ENCODE data around the gene GOSR2.

GOSR2 gene

DNA sequence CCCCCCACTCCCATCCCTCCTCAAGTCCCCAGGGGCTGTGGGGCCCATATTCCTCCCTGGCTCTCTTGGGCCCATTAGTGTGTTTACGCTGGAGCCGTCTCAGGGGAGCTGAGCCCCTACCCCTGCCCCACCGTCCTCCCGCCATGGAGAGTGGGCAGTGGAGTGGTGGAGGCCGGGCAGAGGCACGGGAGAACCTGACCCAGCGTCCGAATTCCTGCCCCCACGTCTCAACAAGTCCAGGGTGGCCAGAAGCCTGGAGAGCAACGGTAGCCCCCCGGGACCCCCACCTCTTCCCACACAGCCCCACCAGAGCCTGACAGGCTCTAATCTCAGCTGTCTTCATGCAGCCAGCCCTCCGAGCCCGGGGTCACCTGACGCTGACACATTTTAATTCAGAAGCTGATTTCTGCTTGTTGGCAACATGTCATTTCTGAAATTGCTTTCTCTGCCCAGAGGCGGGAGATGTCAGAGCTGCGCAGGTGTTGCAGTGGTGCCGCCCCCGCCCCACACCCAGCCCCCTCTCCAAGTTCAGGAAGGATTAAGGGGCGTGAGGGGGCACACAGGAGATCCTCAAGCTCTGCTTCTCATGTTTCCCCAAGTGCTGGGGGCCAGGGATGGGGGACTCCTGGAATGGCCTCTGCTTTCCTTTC, 39.0 kb upstream of the GOSR2 start:
- Histone ChIP-seq H3K36me3 (ENCODE audit: insufficient read depth, low read length) (no peaks in the 10 kb centered on the region), H3K27me3 (ENCODE audit: insufficient read depth, low read length) (no peaks in the 10 kb centered on the region), H3K4me1 (ENCODE audit: insufficient read depth, low read length) (no peaks in the 10 kb centered on the region), H3K9me3 (ENCODE audit: insufficient read depth, low read depth, low read length) (no peaks in the 10 kb centered on the region), H3K27ac (ENCODE audit: low read depth, low read length) (no peak overlapping the region), H3K9ac (ENCODE audit: low read depth, low read length) (no peak overlapping the region), H3K4me3 (ENCODE audit: low read length) (no peak overlapping the region)
- WGBS, result 90% methylated on average over 19 of the region's 19 CpGs

DNA sequence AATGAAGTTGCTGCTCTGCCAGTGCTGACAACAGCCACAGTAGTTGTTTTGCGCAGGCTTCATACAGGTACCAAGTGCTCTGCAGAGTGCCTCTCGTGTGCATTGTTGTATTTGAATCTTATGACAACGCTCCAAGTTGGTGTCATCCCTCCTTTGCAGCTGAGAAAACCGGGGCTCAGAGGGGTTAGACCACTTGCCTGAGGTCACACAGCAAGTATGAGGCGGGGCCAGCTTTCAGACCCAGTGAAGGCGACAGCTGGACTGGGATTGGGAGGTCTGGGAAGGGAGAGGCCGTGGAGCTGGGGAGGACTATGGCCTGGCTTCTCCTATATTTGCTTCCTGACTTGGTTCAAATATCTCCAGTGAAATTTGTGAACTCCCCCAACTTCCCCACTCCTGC, 38.4 kb upstream of the GOSR2 start:
- Histone ChIP-seq H3K9ac (ENCODE audit: low read depth, low read length) (no peak overlapping the region), H3K4me1 (ENCODE audit: insufficient read depth, low read length) (no peaks in the 10 kb centered on the region), H3K4me3 (ENCODE audit: low read length) (no peak overlapping the region), H3K9me3 (ENCODE audit: insufficient read depth, low read depth, low read length) (no peaks in the 10 kb centered on the region), H3K27me3 (ENCODE audit: insufficient read depth, low read length) (no peaks in the 10 kb centered on the region), H3K27ac (ENCODE audit: low read depth, low read length) (no peak overlapping the region), H3K36me3 (ENCODE audit: insufficient read depth, low read length) (no peaks in the 10 kb centered on the region)
- 90% methylated on average over 7 of the region's 7 CpGs for WGBS

DNA sequence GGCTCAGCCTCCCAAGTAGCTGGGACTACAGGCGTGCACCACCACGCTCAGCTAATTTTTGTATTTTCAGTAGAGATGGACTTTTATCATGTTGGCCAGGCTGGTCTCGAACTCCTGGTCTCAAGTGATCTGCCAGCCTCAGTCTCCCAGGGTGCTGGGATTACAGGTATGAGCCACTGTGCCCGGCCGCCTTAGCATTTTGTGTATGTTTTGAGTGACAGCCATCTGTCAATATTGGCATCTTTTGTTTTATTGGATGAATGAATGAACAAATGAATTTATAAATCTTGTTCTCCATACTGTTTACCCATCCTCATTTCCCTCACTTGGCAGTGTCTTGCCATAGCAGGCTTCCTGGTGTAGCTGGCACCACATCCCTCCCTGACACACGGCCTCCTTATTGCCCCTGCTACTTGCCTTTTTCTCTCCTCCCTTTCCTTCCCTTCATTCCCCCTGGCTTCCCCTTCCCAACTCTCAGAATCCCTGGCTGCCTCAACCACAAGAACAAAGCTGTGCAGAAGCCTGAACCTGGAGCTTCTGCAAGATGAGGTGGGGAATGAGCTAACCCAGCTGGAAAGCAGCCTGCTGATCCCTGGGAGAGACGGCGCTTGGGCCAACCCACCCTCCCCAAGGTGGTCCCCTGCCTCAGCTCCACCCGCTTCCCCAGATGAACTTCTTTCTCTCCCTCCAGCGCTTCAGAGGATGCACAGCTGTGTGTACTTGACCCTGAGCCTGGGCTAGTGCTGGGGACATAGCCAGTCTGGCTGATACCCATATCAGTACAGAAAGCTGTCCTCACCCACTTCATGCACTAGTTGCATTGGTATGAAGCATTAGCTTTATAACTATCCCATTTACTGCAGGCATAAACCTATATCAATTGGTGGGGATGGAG, 37.3 kb upstream of the GOSR2 start:
- Histone ChIP-seq H3K4me1 (ENCODE audit: insufficient read depth, low read length) (no peaks in the 10 kb centered on the region), H3K4me3 (ENCODE audit: low read length) (no peak overlapping the region), H3K9me3 (ENCODE audit: insufficient read depth, low read depth, low read length) (no peaks in the 10 kb centered on the region), H3K27me3 (ENCODE audit: insufficient read depth, low read length) (no peaks in the 10 kb centered on the region), H3K9ac (ENCODE audit: low read depth, low read length) (no peak overlapping the region), H3K27ac (ENCODE audit: low read depth, low read length) (no peak overlapping the region), H3K36me3 (ENCODE audit: insufficient read depth, low read length) (no peaks in the 10 kb centered on the region)
- 87% methylated on average over 10 of the region's 10 CpGs for WGBS

DNA sequence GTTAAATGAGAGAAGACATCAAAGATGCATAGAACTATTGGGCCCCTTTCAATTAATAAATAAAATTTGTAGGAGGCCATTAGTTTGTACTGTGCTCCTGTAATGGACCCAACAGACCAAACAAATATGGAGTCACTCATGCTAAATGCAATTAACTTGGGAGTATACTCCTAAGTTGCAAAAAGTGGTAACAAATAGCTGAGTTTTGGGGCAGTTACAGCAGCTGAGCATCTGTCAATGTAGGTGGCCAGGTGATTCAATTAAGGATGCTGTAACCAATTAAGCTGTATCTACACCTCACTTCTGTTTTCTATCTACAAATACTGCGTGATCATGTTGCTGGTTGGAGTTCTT, 36.7 kb upstream of the GOSR2 start:
- WGBS, result no CpG with 5 or more reads among the region's 1 CpG
- Histone ChIP-seq H3K9me3 (ENCODE audit: insufficient read depth, low read depth, low read length) (no peaks in the 10 kb centered on the region), H3K9ac (ENCODE audit: low read depth, low read length) (no peak overlapping the region), H3K27ac (ENCODE audit: low read depth, low read length) (no peak overlapping the region), H3K4me1 (ENCODE audit: insufficient read depth, low read length) (no peaks in the 10 kb centered on the region), H3K36me3 (ENCODE audit: insufficient read depth, low read length) (no peaks in the 10 kb centered on the region), H3K4me3 (ENCODE audit: low read length) (no peak overlapping the region), H3K27me3 (ENCODE audit: insufficient read depth, low read length) (no peaks in the 10 kb centered on the region)

DNA sequence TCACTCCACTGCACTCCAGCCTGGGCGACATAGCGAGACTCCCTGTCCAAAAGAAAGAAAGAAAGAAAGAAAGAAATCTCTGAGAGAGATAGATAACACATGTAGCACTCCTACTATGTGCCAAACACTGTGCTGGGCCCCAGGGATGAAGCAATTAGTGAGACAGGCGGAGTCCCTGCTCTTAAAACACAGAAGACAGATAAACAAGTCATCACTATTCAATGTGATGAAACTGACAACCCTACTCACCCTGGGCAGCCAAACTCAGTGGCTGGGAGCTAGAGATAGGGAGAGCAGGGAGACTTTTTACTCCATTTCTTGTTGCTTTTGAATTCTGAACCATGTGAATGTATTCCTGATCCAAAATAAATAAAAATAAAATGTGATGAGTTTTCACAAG, 35.2 kb upstream of the GOSR2 start:
- Histone ChIP-seq H3K27ac (ENCODE audit: low read depth, low read length) (no peak overlapping the region), H3K9ac (ENCODE audit: low read depth, low read length) (no peak overlapping the region), H3K27me3 (ENCODE audit: insufficient read depth, low read length) (no peaks in the 10 kb centered on the region), H3K9me3 (ENCODE audit: insufficient read depth, low read depth, low read length) (no peaks in the 10 kb centered on the region), H3K4me1 (ENCODE audit: insufficient read depth, low read length) (no peaks in the 10 kb centered on the region), H3K4me3 (ENCODE audit: low read length) (no peak overlapping the region), H3K36me3 (ENCODE audit: insufficient read depth, low read length) (no peaks in the 10 kb centered on the region)
- 96% methylated on average over 3 of the region's 3 CpGs for WGBS

DNA sequence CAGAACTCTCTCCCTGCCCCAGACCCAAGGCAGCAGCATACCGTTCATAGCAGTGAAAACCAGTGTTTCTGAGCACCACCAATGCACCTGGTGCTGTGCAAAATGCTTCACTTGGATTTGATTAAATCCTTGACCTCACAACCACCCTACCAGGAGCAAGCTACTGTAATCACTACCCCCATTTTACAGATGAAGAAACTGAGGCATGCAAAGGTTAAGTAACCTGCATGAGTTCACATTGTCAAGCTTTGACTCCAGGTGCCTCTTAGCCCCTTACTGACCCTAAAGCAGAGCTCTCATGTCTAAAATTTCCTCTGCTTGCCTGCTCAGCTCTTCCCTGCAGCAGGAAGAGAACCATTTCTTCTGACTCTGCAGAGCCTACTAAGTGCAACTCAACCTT, 34.2 kb upstream of the GOSR2 start:
- Histone ChIP-seq H3K9ac (ENCODE audit: low read depth, low read length) (no peak overlapping the region), H3K27me3 (ENCODE audit: insufficient read depth, low read length) (no peaks in the 10 kb centered on the region), H3K36me3 (ENCODE audit: insufficient read depth, low read length) (no peaks in the 10 kb centered on the region), H3K9me3 (ENCODE audit: insufficient read depth, low read depth, low read length) (no peaks in the 10 kb centered on the region), H3K27ac (ENCODE audit: low read depth, low read length) (no peak overlapping the region), H3K4me3 (ENCODE audit: low read length) (no peak overlapping the region), H3K4me1 (ENCODE audit: insufficient read depth, low read length) (no peaks in the 10 kb centered on the region)
- 94% methylated on average over 1 of the region's 1 CpG for WGBS

DNA sequence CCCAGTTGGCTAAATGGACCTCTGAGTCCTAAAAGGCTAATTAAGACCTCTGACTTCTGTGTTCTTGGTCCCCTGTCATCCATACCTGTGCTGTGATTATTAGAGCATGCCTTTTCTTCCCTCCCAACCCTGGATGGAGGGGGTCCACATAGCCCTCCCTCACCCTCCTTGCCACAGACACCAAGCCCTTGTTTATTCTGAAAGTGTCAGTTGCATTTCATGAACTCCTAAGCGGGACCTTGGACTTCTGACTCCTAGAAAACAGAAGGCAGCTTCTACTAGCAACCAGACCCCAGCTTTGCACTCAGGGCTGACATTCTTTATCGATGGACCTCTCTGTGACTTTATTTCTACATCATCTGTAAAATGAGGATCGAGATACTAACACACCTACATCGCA, 33.4 kb upstream of the GOSR2 start:
- Histone ChIP-seq H3K9ac (ENCODE audit: low read depth, low read length) (no peak overlapping the region), H3K4me3 (ENCODE audit: low read length) (no peak overlapping the region), H3K4me1 (ENCODE audit: insufficient read depth, low read length) (0 out of 2 replicates have a peak, but pooled peaks cover 4% of the 10 kb centered on the region), H3K27ac (ENCODE audit: low read depth, low read length) (no peak overlapping the region), H3K36me3 (ENCODE audit: insufficient read depth, low read length) (no peaks in the 10 kb centered on the region), H3K9me3 (ENCODE audit: insufficient read depth, low read depth, low read length) (no peaks in the 10 kb centered on the region), H3K27me3 (ENCODE audit: insufficient read depth, low read length) (no peaks in the 10 kb centered on the region)
- WGBS, result 93% methylated on average over 4 of the region's 4 CpGs

DNA sequence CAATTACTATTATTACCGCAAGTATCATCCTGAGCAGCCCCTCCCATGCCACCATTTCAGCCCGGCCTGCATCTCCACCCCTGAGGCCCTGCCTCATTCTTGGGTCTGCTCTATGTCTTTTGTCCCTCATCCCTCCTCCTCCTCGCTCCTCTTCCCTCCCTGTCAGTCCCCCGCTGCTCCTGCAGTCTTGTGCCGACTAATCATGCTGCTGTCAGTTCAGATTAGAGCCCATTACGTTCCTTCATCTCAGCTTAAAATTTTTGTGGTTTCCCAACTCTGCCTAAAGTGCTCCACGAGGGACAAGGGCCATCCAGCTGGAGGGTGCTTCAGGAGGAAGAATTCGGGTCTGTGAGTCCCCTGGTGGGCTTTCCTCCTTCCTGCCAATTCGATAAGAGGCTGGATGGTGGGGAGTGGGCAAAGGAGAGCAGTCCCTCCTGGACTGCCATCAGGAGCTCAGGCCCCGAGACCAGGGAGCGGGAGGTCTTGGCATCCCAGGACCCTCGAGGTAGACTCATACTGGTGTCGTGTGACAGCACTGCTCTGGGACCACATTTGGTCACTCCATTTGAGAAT, 32.9 kb upstream of the GOSR2 start:
- Histone ChIP-seq H3K4me1 (ENCODE audit: insufficient read depth, low read length) (0 out of 2 replicates have a peak, but pooled peaks cover 9% of the 10 kb centered on the region), H3K9me3 (ENCODE audit: insufficient read depth, low read depth, low read length) (no peaks in the 10 kb centered on the region), H3K36me3 (ENCODE audit: insufficient read depth, low read length) (no peaks in the 10 kb centered on the region), H3K27me3 (ENCODE audit: insufficient read depth, low read length) (no peaks in the 10 kb centered on the region), H3K9ac (ENCODE audit: low read depth, low read length) (no peak overlapping the region), H3K4me3 (ENCODE audit: low read length) (no peak overlapping the region), H3K27ac (ENCODE audit: low read depth, low read length) (no peak overlapping the region)
- WGBS, result 69% methylated on average over 13 of the region's 13 CpGs

DNA sequence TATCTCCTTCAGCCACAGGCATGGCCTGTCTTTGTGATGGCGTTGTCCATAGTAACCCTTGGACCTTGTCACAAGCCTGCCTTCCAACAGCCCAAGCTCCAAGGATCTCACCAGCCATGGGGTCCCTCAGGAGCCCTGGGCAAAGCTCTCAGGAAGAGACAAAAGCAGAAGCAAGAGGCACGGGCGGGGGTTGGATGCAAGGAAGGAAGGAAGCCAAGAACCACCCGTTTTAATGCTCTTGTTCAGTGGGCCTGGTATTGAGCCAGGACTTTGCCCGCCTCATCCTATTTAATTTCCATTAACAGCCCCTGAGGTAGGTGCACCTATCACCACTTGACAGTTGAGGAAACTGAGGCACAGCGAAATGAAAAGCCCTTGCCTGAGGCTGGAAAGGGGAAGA, 32.3 kb upstream of the GOSR2 start:
- Histone ChIP-seq H3K9me3 (ENCODE audit: insufficient read depth, low read depth, low read length) (no peaks in the 10 kb centered on the region), H3K36me3 (ENCODE audit: insufficient read depth, low read length) (no peaks in the 10 kb centered on the region), H3K4me1 (ENCODE audit: insufficient read depth, low read length) (0 out of 2 replicates have a peak, but pooled peaks cover 9% of the 10 kb centered on the region), H3K27ac (ENCODE audit: low read depth, low read length) (no peak overlapping the region), H3K9ac (ENCODE audit: low read depth, low read length) (no peak overlapping the region), H3K4me3 (ENCODE audit: low read length) (no peak overlapping the region), H3K27me3 (ENCODE audit: insufficient read depth, low read length) (no peaks in the 10 kb centered on the region)
- 89% methylated on average over 6 of the region's 6 CpGs for WGBS

DNA sequence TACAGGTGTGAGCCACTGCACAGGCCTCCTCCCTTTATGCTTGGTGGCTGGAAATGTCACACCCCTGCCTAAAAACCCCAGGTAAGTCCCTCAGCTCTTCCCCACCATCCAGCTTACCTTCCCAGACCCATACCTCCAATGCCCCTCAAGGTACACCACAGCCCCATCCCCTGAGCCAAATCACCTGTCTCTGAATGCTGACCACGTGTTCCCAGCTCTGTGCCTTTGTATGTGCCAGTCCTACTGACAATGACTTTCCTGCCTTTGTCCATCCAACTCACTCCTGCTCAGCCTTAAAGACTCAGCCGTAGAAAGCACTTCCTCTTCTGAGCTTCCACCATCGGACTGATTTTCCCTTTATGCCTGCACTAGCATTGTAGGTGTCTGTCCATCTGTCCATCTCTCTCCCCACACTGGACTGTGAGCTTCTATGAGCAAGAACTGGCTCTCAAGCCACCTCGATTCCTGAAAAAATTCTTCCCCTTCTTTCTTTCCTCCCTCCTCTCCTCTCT, 30.7 kb upstream of the GOSR2 start:
- Histone ChIP-seq H3K4me3 (ENCODE audit: low read length) (no peak overlapping the region), H3K9me3 (ENCODE audit: insufficient read depth, low read depth, low read length) (no peaks in the 10 kb centered on the region), H3K27ac (ENCODE audit: low read depth, low read length) (no peak overlapping the region), H3K27me3 (ENCODE audit: insufficient read depth, low read length) (no peaks in the 10 kb centered on the region), H3K36me3 (ENCODE audit: insufficient read depth, low read length) (no peaks in the 10 kb centered on the region), H3K9ac (ENCODE audit: low read depth, low read length) (no peak overlapping the region), H3K4me1 (ENCODE audit: insufficient read depth, low read length) (0 out of 2 replicates have a peak, but pooled peaks cover 9% of the 10 kb centered on the region)
- WGBS, result 90% methylated on average over 4 of the region's 4 CpGs

DNA sequence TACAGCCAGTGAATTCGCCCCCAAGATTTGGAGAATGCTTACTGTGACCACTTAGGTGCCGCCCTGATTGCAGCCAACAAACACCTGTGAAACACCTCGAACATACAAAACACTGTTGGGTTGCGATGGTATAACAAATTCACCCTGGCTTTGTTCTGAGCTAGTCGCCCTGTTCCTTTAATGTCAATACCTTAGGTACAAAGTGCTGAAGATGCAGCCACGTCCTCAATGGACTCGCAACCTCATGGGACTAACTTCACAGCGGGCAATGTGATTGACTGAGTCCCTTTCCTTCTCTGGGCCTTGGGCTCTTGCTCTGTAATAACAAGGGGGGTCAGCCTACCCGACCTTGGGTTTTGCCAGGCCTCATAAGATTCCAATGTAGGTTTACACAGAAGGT, 28.9 kb upstream of the GOSR2 start:
- 85% methylated on average over 9 of the region's 9 CpGs for WGBS
- Histone ChIP-seq H3K27me3 (ENCODE audit: insufficient read depth, low read length) (no peaks in the 10 kb centered on the region), H3K4me3 (ENCODE audit: low read length) (no peak overlapping the region)

More for the DNA sequence above, 28.9 kb upstream of the GOSR2 start:
- H3K9me3 ChIP-seq (ENCODE audit: insufficient read depth, low read depth, low read length), result peaks cover 4% of the 10 kb centered on the region; the same call in 1 of the 2 replicates
- no peak overlapping the region for H3K9ac ChIP-seq (ENCODE audit: low read depth, low read length)
- 0 out of 2 replicates have a peak, but pooled peaks cover 9% of the 10 kb centered on the region for H3K4me1 ChIP-seq (ENCODE audit: insufficient read depth, low read length)
- H3K36me3 ChIP-seq (ENCODE audit: insufficient read depth, low read length), result no peaks in the 10 kb centered on the region
- no peak overlapping the region for H3K27ac ChIP-seq (ENCODE audit: low read depth, low read length)
